Measurements from ENCODE around the gene SERPINB11.

Gene SERPINB11

DNA sequence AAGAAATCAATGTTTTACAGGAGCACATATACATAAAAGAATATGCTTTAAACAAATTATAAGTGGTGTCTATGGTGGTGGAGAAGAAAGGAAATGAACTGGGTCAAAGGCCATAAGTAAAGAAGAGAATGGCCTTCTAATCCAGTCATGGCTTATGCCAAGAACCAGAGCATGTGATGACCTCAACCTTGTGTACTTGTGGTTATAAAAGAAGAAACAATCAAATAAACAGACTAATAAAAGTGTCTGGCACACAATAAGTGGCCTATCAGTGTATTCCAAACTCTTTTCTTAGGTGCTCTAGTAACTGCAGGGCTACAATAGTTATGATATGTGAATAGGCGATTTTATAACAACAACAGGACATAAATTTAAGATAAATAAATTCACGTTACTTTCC lies 2.6 kb downstream of the SERPINB11 start:
- H4K20me1 ChIP-seq (ENCODE audit: control insufficient read depth, insufficient read depth, low read depth, low read length) = no peaks in the 10 kb centered on the region
- no peaks in the 10 kb centered on the region for H3F3A ChIP-seq (ENCODE audit: control insufficient read depth, insufficient read depth)
- no peak overlapping the region for H3K4me3 ChIP-seq (ENCODE audit: low read length)
- no peaks in the 10 kb centered on the region for H3K36me3 ChIP-seq (ENCODE audit: control insufficient read depth, low read length)
- H3K4me1 ChIP-seq (ENCODE audit: control insufficient read depth, low read length) = no peaks in the 10 kb centered on the region
- H3K9me3 ChIP-seq (ENCODE audit: control insufficient read depth, insufficient read depth, low read length) = no peaks in the 10 kb centered on the region
- no peak overlapping the region for H3K27ac ChIP-seq (ENCODE audit: low read depth, low read length)
- H3K9me2 ChIP-seq (replicated peaks; ENCODE audit: control insufficient read depth, low read length) = no peaks in the 10 kb centered on the region
- H3K27me3 ChIP-seq (ENCODE audit: control insufficient read depth, low read length) = no peaks in the 10 kb centered on the region
- no peak for TF ChIP-seq EZH2phosphoT487 (IDR thresholded peaks at IDR 0.05; ENCODE audit: borderline replicate concordance, low read length)
- TF ChIP-seq, protein P1, sequence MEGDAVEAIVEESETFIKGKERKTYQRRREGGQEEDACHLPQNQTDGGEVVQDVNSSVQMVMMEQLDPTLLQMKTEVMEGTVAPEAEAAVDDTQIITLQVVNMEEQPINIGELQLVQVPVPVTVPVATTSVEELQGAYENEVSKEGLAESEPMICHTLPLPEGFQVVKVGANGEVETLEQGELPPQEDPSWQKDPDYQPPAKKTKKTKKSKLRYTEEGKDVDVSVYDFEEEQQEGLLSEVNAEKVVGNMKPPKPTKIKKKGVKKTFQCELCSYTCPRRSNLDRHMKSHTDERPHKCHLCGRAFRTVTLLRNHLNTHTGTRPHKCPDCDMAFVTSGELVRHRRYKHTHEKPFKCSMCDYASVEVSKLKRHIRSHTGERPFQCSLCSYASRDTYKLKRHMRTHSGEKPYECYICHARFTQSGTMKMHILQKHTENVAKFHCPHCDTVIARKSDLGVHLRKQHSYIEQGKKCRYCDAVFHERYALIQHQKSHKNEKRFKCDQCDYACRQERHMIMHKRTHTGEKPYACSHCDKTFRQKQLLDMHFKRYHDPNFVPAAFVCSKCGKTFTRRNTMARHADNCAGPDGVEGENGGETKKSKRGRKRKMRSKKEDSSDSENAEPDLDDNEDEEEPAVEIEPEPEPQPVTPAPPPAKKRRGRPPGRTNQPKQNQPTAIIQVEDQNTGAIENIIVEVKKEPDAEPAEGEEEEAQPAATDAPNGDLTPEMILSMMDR (IDR thresholded peaks at IDR 0.05; ENCODE audit: low read depth, low read length, poor library complexity, severe bottlenecking) = no peak
- no peaks in the 10 kb centered on the region for H3K79me2 ChIP-seq (ENCODE audit: control insufficient read depth, low read length)
- H3K4me2 ChIP-seq (ENCODE audit: low read length) = no peak overlapping the region

DNA sequence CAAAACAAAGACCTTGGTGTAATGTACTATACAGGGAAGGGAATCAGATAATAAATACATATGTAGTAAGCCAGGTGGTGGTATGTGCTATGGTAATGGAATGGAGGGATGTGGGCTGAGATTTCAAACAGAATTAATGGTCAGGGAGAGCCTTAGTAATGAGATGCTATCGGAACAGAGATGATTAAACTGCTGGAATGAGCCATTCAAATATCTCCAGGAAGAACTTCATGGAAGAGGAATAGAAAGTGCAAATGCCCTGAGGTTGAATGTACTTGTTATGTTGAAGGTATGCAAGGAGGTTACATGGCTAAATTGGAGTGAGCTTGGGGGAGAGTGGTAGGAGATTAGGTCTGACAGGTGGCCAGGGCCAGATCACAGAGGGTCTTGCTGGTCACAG lies 5.1 kb downstream of the SERPINB11 start:
- Histone ChIP-seq H3K4me2 (ENCODE audit: low read length) (no peak overlapping the region), H4K20me1 (ENCODE audit: control insufficient read depth, insufficient read depth, low read depth, low read length) (no peaks in the 10 kb centered on the region), H3K4me1 (ENCODE audit: control insufficient read depth, low read length) (no peaks in the 10 kb centered on the region), H3K27me3 (ENCODE audit: control insufficient read depth, low read length) (no peaks in the 10 kb centered on the region), H3K9me3 (ENCODE audit: control insufficient read depth, insufficient read depth, low read length) (no peaks in the 10 kb centered on the region), H3K36me3 (ENCODE audit: control insufficient read depth, low read length) (no peaks in the 10 kb centered on the region), H3K4me3 (ENCODE audit: low read length) (no peak overlapping the region), H3F3A (ENCODE audit: control insufficient read depth, insufficient read depth) (no peaks in the 10 kb centered on the region), H3K79me2 (ENCODE audit: control insufficient read depth, low read length) (no peaks in the 10 kb centered on the region), H3K27ac (ENCODE audit: low read depth, low read length) (no peak overlapping the region), H3K9me2 (replicated peaks; ENCODE audit: control insufficient read depth, low read length) (no peaks in the 10 kb centered on the region)
- no peak for TF ChIP-seq EZH2phosphoT487 (IDR thresholded peaks at IDR 0.05; ENCODE audit: borderline replicate concordance, low read length)

DNA sequence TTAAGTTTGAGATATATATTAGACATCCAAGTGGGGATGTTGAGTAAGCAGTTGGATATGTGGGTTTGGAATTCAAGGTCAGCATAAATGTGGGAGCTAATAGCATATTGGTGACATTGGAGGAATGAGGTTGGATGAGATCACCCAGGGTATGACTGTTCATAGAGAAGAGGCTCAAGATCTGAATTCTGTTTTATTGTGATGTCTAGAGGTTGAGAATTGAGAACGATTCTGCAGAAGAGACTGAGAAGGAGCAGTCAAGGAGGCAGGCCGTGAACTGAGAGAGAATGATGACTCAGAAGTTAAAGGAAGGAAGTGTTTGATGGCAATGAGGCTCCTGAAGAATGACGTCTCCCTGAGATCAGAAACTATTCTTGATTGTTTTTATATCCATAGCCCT lies 5.9 kb downstream of the SERPINB11 start:
- H3K4me1 ChIP-seq (ENCODE audit: control insufficient read depth, low read length) = no peaks in the 10 kb centered on the region
- H3K4me2 ChIP-seq (ENCODE audit: low read length) = no peak overlapping the region
- no peaks in the 10 kb centered on the region for H3K9me2 ChIP-seq (replicated peaks; ENCODE audit: control insufficient read depth, low read length)
- no peaks in the 10 kb centered on the region for H3K79me2 ChIP-seq (ENCODE audit: control insufficient read depth, low read length)
- H3K36me3 ChIP-seq (ENCODE audit: control insufficient read depth, low read length) = no peaks in the 10 kb centered on the region
- H3K4me3 ChIP-seq (ENCODE audit: low read length) = no peak overlapping the region
- no peaks in the 10 kb centered on the region for H4K20me1 ChIP-seq (ENCODE audit: control insufficient read depth, insufficient read depth, low read depth, low read length)
- no peak overlapping the region for H3K27ac ChIP-seq (ENCODE audit: low read depth, low read length)
- TF ChIP-seq, protein P1 (IDR thresholded peaks at IDR 0.05; ENCODE audit: low read depth, low read length, poor library complexity, severe bottlenecking) = no peak
- TF ChIP-seq EZH2phosphoT487 (IDR thresholded peaks at IDR 0.05; ENCODE audit: borderline replicate concordance, low read length) = no peak
- no peaks in the 10 kb centered on the region for H3K9me3 ChIP-seq (ENCODE audit: control insufficient read depth, insufficient read depth, low read length)
- H3K27me3 ChIP-seq (ENCODE audit: control insufficient read depth, low read length) = no peaks in the 10 kb centered on the region
- H3F3A ChIP-seq (ENCODE audit: control insufficient read depth, insufficient read depth) = no peaks in the 10 kb centered on the region

DNA sequence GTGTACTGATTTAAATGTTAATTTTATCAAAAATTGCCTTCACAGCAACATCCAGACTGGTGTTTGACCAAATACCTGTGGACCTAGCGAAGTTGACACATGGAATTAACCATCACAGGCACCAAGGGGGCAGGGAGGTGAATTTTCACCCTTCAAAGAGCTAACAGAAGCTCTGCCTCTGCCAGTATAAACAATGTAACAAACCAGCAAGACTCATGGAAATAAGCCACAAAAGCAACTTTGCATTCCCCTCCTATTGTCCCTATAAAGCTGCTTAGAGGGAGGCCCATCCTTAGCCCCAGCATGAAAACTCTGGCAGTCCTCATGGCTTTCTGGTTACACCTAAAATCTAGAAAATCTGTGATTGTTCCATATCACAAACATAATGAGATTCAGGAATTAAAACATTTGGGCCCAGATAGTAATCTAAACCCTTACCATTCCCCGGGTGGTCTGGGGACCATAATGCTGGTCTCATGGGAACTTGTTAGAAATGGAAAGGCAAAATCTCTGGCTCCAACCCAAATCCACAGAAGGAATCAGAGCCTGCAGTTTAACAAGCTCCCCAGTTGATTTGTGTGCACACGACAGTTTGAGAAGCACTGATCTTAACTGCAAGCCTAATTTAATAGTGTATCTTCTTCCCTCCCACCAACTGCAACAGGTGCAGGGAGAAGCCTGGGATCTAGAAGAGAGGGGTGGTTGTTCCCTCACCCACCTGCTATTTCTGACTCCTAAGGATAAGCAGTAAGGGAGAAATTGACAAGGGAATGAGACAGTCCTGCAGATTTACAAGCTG lies 23.1 kb downstream of the SERPINB11 start:
- H3K4me1 ChIP-seq (ENCODE audit: control insufficient read depth, low read length) = no peaks in the 10 kb centered on the region
- no peaks in the 10 kb centered on the region for H3F3A ChIP-seq (ENCODE audit: control insufficient read depth, insufficient read depth)
- no peak overlapping the region for H3K4me3 ChIP-seq (ENCODE audit: low read length)
- H4K20me1 ChIP-seq (ENCODE audit: control insufficient read depth, insufficient read depth, low read depth, low read length) = no peaks in the 10 kb centered on the region
- no peak for TF ChIP-seq EZH2phosphoT487 (IDR thresholded peaks at IDR 0.05; ENCODE audit: borderline replicate concordance, low read length)
- TF ChIP-seq, protein P1 (IDR thresholded peaks at IDR 0.05; ENCODE audit: low read depth, low read length, poor library complexity, severe bottlenecking) = no peak
- H3K27ac ChIP-seq (ENCODE audit: low read depth, low read length) = no peak overlapping the region
- H3K4me2 ChIP-seq (ENCODE audit: low read length) = no peak overlapping the region
- H3K79me2 ChIP-seq (ENCODE audit: control insufficient read depth, low read length) = no peaks in the 10 kb centered on the region
- H3K9me2 ChIP-seq (replicated peaks; ENCODE audit: control insufficient read depth, low read length) = no peaks in the 10 kb centered on the region
- H3K27me3 ChIP-seq (ENCODE audit: control insufficient read depth, low read length) = no peaks in the 10 kb centered on the region
- no peaks in the 10 kb centered on the region for H3K9me3 ChIP-seq (ENCODE audit: control insufficient read depth, insufficient read depth, low read length)
- H3K36me3 ChIP-seq (ENCODE audit: control insufficient read depth, low read length) = no peaks in the 10 kb centered on the region

All from DOHH2 (cell line).